ENCODE measurements around the gene TBC1D22A.

GRCh38 chr22:46892866-46893265 is 130.4 kb downstream of the TBC1D22A start:
- TF ChIP-seq, protein P1, sequence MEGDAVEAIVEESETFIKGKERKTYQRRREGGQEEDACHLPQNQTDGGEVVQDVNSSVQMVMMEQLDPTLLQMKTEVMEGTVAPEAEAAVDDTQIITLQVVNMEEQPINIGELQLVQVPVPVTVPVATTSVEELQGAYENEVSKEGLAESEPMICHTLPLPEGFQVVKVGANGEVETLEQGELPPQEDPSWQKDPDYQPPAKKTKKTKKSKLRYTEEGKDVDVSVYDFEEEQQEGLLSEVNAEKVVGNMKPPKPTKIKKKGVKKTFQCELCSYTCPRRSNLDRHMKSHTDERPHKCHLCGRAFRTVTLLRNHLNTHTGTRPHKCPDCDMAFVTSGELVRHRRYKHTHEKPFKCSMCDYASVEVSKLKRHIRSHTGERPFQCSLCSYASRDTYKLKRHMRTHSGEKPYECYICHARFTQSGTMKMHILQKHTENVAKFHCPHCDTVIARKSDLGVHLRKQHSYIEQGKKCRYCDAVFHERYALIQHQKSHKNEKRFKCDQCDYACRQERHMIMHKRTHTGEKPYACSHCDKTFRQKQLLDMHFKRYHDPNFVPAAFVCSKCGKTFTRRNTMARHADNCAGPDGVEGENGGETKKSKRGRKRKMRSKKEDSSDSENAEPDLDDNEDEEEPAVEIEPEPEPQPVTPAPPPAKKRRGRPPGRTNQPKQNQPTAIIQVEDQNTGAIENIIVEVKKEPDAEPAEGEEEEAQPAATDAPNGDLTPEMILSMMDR (IDR thresholded peaks at IDR 0.05) = no peak
- no peak for TF ChIP-seq POLR2A (IDR thresholded peaks at IDR 0.05)
